NCI-H1048 (cell line): ENCODE data around the gene ADAMTSL3.

Experiments
- DNase-seq: peaks from one replicate; lab custom pipeline; 2025; lab: John Stamatoyannopoulos, UW

The ADAMTSL3 gene

DNA sequence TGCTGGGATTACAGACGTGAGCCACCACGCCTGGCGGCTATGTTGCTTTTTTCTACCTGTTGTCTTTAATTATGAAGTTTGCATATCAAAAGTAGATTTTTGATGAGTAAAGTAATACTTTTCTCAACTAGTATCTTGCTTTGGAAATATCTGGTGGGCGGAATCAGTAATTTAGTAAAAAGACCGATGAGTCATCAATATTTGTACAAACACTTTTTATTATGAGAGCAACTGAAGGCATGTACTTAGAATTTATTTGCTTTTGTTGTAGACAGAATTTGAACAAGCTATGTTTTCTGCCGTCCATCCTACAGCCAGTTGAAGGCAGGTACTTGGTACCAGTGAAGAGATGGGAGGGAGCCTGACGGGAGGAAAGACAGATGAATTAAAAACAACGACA lies 164.7 kb downstream of the ADAMTSL3 start:
- DNase-seq, result no peak

DNA sequence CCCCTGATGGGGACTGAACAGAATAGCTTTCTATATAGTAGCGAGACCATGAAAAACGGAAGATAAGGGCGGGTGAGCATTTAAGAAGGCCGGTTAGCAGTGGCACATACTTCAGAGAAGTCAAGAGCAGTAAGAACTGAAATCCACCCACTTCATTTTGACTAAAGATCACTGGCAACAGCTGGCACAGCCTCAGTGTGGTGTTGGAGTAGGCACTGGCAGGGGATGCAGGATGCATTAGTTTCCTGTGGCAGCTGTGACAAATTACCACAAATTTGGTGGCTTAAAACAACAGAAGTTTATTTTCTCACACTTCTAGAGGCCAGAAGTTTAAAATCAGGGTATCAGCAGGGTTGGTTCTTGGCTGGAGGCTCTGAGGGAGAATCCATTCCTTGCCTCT lies 176.5 kb downstream of the ADAMTSL3 start:
- no peak for DNase-seq

DNA sequence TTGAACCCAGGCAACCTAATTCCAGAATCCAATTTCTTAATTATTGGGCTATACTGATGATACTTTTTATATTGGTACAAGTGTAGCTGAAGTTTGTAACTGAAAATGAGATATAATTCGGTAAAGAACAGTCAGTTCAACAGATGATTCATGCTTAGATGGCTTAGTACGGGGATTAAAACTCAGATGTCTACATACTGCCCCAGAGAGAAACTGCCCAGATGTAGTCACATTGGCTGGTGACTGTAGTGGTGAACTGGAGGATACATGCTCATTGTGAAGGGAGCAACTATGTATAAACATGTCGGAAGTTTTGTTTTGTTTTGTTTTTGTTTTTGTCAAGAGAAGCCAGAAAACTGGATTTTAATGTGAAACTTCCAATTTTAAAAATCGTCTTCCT lies 179.6 kb downstream of the ADAMTSL3 start:
- no peak for DNase-seq

DNA sequence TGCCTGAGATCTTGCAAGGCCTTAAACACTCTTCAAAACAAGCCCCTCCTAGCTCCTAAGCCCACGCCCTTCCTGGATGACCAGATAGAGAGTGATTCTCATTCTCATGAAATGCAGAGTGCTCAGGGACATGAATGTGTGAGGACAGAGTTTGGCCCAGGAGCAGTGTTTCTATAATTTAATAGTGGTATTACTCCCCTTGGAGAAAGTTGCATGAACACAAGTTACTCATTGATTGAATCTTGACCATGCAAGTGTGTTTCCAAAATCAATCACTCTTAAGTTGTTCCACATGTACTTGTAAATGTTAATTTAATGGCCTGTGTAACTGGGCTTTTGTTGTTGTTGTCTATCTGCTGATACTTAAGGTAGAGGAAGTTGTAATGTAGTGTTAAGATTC lies 181.6 kb downstream of the ADAMTSL3 start:
- DNase-seq, result no peak

DNA sequence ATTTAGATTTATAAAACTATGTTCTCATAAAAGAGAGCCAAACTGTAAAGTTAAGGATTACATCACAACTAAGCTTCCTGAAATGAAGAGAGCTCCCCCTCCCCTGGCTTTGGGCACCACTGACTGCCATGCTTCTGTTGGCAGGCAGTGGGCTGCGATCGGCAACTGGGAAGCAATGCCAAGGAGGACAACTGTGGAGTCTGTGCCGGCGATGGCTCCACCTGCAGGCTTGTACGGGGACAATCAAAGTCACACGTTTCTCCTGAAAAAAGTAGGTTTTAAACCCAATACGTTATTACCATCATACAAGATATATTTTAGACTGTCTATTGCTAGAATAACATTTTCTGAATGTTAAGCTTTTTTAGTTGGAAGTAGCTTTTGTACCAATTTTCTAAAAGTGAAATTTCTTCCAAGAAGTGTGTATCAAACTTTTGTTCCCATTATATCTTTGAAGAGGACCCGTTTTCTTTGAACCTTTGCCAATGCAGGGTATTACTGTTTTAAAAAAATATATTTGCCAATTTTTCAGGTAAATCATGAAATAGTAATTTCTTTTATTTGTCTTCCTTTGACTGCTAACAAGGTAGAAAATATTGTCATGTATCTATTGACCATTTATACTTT lies 184.1 kb downstream of the ADAMTSL3 start:
- DNase-seq, result peak; percentile 19

DNA sequence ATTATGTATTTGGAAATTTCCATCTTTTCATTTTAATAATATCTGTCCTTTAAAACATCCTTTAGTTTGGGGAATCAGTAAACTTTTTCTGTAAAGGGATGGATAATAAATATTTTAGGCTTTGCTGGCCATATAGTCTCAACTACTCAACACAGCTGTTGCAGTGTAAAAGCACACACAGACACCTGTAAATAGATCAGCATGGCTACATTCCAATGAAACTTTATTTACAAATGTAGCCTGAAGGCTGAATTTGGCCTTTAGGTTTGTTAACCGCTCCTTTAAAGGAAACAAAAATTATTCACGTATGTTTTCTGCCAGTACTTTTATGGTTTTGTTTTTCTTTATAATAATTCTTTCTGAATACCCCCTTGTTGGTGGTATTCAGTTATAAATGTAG lies 184.8 kb downstream of the ADAMTSL3 start:
- no peak for DNase-seq

DNA sequence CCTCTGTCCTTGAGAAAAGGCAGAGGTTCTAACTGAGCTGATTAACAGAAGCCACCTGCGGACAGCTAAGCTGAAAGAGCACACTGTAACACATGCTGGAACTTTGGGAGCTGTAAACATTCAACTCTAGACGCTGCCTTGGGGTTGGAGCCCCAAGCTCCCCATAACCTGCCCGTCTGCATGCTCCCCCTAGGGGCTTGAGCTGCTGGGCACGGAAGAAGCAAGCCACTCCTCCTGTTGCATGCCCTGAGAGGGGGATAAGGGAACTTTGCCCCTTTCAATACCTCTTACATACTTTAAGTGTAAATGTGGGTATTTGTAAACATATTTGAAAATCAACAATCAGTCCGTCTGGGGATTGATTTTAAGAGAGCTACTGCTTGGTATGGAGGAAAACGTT lies 188.4 kb downstream of the ADAMTSL3 start:
- DNase-seq, result no peak

DNA sequence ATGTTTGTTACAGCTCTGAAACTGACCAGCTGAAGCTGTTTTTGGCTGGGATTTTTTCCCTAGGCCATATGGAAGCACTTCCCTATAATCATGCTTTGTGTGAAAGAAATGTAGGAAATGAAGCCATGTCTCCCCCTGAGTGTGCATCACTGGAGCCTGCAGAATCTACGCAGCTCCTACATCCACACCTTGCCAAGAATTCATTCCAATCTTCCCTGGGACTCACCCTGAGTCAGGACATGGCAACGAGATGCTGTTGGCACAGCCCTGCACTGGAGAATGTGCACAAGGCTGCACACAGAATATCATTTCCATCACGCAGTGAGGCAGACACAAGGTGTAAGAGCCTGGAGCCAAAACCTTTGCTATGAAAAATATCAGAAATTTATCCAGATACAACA lies 189.5 kb downstream of the ADAMTSL3 start:
- DNase-seq, result no peak

DNA sequence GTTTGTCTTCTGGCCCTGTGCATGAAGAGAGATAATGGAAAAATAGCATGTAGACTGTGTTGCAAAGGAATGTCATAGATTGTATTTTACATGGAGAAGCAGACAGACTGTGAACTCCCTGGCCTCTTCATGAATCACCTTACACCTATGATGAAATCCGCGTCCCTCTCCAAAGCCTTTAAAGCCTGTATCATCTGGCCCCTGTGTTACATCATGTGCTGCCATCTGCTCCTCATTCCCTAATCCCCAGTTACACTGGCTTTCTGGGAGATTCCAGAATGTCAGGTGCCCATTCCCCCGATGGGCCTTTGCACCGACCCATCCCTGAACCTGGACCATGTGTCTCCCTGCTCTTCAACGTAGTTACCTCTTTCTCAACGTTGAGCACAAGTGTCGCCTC lies 190.8 kb downstream of the ADAMTSL3 start:
- no peak for DNase-seq

DNA sequence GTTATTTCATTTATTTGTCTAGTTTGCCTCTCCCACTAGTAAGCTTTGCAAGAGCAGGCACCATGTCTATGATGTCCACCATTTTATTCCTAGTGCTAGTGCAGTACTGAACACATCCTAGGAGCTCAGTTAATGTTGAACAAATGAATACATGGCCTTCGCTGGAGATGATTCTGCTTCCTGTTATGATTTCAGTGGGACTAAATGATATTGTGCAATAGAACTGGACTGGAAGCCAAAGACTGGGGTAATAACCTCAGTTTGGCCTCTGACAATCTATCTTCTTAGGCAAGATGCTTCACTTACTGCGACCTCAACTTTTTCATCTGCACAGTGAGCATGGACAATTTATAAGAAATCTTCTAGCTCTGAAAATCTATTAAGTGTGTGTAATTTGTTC lies 191.3 kb downstream of the ADAMTSL3 start:
- no peak for DNase-seq

DNA sequence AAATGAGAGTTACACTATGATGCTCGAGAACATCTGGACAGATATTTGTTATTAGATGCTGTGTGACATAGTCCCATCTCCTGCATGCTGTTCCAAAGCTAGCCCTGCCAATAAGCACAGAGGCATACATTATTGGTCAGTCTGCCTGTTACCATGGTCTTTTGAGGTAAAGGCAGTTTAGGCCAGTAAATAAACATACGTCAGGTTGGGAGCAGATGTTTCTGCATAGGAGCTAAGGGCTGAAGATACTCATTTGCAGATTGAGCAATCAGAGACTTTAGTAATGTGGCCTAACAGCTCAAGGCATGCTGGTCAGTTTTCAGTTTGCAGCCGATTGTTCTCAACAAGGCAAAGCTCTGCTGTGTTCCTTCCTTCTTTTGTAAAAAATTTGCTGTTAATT lies 192.9 kb downstream of the ADAMTSL3 start:
- DNase-seq, result no peak

DNA sequence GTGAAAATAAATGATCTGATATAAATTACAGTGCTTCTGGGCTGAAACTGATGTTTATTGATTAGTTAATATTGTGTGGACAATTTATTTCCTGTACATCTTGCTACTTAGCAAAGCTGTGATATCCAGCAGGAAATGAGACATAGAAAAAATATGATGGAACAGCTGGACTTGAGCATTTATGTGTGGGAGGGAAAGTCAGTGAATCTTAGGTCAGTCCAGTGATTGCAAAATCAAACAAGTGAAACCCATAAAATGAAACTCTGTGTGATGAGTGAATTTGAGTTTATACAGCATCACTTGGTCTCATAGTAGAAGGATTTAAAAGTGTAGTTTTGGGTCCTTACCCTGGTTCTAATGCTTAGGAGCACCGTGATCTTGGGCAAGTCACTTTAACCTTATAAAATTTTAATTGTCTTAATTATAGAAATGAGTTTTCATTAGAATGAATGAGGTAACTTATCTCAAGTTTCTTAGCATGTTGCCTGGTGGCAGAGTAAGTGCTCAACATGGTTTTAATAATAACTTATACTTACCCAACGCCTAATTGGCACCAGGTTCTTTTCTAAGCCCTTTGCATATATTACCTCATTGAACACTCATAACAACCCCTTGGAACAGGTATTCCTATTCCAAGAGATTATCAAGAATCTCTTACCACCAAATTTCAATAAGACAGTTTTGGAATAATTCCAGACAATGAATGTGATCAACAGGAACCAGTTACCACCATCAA lies 194.6 kb downstream of the ADAMTSL3 start:
- DNase-seq, result no peak

DNA sequence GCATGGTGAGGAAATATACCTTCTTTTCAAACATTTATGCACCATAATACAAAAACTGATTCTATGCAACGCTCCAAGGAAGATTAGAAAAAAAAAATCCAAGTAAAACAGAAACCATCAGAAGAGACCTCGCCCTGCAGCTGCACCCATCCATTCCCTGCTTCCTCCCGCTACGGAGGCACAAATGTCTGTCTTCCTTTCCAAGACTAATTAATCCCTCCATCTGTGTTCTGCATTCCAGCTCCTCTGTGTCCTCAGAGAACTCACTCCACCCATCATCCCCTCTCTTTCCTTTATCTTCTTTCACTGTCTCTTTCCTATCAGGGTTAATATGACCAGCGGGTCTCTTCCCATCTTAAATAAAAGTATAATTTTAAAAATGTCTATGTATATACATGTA lies 196.1 kb downstream of the ADAMTSL3 start:
- DNase-seq, result no peak

DNA sequence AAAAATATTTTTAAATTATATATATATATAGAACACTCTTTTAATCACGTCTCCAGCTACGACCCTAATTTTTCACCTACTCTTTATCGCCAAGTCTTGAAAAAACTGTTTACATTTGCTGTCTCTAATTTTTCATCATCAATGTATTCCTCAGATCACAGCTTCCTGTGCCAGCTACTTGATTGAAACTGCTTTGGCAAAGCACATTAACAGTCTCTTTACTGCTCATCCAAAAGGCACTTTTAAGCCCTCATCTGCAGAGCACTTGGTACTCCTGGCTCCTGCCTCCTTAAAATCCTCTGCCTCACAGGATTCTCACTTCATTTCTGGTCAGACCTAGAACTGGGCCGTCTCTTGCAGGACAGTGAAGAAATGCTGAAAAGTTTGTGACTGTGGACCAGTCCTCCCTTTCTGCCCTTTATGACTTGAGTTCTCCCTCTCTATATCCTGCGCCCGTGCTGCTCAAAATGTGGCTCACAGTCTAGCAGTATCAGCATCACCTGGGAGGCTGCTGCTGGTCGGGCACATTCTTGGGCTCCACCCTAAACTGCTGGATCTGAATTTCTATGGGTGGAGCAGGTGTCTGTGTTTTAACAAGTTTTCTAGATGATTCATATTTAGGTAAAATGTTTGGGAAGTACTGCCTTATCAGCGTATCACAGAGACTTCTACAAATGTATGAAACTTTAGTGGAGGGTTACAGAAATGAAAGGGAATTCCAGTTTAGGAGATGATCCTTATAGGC lies 196.8 kb downstream of the ADAMTSL3 start:
- DNase-seq, result no peak

DNA sequence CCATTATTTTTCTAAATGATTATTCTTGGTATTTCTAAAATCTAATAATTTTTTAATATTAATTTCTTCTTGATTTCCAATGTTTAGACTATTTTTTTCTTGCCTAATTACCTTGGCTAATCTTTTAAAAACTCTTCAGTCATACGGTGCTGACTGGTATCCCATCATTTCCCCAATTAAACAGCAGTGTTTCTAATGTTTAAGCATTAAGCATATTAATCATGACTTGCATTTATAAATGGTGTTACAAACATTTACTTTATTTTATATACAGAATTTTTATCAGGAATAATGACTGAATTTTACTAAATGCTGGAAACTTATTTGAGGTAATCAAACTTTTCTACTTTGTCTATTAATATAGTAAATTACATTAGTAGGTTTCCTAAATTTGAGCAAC lies 199.3 kb downstream of the ADAMTSL3 start:
- DNase-seq, result no peak

DNA sequence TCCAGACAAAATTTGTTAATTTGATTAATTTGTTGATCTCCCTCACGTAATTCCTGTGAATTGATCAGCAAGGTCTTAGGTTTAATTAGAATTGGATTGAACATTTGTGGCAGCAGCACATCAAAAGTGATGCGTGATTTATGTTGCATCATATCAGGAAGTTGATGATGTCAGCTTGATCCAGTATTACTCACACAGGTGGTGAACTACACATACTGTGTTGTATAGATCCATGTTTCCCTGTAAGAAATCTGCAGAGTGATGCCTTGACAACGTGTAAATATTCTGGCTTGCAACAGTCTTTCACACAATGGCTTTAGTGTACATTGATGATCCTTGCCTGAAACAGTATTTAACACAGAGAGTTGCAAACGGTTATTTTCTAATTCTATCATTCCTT lies 200.4 kb downstream of the ADAMTSL3 start:
- DNase-seq, result no peak

DNA sequence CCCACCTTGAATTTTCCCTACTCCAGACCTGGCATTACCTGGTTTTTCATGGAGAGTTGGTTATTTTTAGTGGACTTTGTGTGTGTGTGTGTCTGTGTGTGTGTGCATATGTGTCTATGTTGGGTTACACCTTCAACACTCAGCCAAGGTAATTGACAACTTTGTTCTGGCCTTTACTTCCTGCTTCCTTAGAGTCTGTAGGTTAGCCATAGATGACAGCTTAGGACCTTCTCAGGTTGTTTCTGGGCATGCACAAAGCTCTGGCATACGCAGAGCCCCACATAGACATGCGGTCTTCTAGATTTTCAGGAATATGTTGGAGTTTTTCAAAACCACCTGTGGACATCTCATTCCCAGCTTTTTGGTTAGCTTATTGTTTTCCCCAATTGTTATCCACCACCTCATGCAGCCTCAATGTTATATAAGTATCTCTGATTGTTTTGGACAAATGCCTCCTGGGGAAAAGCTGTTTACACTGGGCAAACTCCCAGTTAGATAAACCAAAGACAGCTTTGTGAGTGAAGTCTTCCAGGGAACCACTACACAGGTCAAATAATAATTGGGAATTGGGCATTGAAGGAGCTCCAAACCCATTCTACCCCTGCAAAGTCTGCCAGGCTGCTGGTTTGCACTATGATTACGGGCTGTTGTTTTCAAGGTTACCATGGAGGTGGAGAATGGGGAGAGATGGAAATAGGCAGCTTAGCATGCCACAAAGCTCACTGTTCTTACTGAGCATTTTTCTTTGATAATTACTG lies 201.2 kb downstream of the ADAMTSL3 start:
- DNase-seq, result no peak

DNA sequence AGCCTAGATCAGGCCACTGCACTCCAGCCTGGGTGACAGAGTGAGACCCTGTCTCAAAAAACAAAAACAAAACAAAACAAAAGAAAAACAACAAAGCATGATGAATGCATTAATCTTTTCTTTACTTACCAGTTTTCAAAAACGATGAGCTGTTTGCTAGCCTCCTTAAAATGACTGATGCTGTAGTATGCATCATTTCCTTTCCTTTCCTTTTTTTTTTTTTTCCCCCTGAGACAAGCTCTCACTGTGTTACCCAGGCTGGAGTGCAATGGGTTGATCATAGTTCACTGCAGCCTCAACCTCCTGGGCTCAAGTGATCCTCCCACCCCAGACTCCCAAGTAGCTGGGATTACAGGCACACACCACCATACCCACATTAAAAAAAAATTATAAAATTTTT lies 202.0 kb downstream of the ADAMTSL3 start:
- DNase-seq, result no peak

DNA sequence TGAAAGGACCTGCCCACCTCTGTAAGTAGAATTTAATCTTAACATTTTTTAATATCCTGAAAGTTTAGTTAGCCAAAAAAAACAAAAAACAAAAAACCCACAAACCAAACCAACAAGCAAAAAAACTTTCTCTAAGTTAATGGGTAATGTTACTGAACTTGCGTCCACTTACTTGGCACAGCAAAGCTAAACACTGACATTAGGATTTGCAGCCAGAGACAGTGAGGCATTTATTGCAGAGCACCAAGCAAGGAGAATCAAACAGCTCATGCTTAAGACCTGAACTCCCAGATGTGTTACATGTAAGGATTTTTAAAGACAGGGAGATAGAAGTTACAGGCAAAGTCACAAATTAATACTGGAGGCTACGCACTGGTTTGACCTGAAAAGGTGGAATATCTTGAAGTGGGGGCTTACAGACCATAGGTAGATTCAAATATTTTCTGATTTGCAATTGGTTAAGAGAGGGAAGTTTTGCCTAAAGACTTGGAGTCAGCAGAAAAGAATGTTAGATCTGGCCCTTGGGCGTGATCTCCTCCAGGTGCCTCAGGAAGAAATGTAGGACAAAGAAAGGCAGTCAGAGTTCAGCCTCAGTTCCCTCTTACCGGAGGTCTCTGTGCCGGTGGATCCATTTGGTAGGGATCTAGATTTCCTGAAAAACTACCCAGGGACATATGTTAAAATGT lies 205.0 kb downstream of the ADAMTSL3 start:
- DNase-seq, result no peak

DNA sequence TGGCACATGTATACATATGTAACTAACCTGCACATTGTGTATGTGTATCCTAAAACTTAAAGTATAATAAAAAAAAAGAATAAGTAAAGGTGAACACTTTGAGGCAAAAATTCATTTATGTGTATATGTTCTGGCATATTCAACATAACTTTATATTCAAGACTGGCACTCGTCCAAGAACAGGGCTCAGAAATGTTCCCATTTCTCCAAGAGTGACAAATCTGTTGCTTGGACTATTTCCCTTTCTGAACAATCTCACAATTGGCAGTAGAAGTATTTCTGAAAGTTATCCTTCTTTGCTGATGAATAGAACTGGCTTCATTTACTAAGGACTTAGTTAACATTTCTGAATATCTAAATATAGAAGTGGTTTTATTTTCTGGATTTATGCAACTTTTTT lies 212.8 kb downstream of the ADAMTSL3 start:
- DNase-seq, result no peak

DNA sequence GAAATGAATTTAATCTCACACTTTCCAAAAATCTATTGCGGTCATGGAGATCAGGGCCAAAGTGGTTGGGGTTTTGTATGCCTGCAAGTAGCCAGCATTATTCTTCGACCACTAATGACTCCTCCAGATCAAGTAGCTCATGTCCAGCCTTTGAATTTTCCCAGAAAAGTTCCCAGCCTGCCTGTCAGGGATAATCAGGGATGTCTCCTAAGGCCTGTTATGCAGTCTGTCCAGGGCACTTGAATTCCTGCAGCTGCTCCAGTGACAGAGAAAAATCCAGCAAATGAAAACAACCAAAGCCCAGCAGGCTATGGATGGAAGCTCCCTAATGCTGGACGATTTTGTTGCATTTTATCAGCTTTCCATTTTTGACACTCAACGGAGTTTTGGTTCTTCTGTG lies 215.4 kb downstream of the ADAMTSL3 start:
- no peak for DNase-seq
